ENCODE results near the gene RBPMS2.

- TF ChIP-seq GATA2 (IDR thresholded peaks at IDR 0.05; ENCODE audit: low read depth, low read length), result no peak
- no peak for TF ChIP-seq GATA3 (IDR thresholded peaks at IDR 0.05; ENCODE audit: low read depth, low read length)
Measured at GRCh38 chr15:64751464-64751863, 23.9 kb downstream of the RBPMS2 start.

Data from SH-SY5Y (cell line).